Adrenal gland (tissue), 5 donors: ENCODE measurements around the gene UPK3BL1.
"Not testable (repeated sequence)": the region's sequence is repeated elsewhere in the genome, so short reads cannot be mapped to it uniquely, and the experiment has no call there.

ENCODE experiments used
- POLR2A ChIP-seq, 2 donors: fragments of 450-650 bp; IDR thresholded peaks; one replicate each; pipeline ENCODE4 v1.6.1; 2017; ENCODE audit warnings: antibody characterized with exemption in 2 of 2, mild to moderate bottlenecking in 2 of 2, moderate library complexity in 1 of 2
- TF ChIP-seq, protein P1 (sequence below), 6 experiments: fragments of 450-650 bp in 4 of 6; fragments of 200-600 bp in 2 of 6; sonication (generic) in 1 of 6; IDR thresholded peaks; 1 replicate in 5 of 6; 2 replicates in 1 of 6; pipeline versions ENCODE4 v1.5.1 to v1.8.0; 2016 to 2021; ENCODE audit warnings: antibody characterized with exemption in 6 of 6, mild to moderate bottlenecking in 2 of 6, moderate library complexity in 1 of 6
- donor health status: DM: no; HTN: no; CAD: no.

DNA sequence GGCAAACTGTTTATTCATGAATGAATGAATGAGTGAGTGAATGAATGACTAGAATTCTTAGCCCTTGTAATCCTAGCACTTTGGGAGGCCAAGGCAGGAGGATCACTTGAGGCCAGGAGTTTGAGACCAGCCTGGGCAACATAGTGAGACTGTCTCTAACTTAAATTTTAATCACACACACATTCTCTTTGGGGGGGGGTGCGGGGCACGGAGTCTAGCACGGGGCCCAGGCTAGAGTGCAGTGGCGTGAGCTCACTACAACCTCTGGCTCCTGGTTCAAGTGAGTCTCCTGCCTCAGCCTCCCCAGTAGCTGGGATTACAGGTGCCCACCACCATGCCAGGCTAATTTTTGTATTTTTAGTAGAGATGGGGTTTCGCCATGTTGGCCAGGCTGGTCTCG, 48.0 kb upstream of the UPK3BL1 start:
- TF ChIP-seq, protein P1, sequence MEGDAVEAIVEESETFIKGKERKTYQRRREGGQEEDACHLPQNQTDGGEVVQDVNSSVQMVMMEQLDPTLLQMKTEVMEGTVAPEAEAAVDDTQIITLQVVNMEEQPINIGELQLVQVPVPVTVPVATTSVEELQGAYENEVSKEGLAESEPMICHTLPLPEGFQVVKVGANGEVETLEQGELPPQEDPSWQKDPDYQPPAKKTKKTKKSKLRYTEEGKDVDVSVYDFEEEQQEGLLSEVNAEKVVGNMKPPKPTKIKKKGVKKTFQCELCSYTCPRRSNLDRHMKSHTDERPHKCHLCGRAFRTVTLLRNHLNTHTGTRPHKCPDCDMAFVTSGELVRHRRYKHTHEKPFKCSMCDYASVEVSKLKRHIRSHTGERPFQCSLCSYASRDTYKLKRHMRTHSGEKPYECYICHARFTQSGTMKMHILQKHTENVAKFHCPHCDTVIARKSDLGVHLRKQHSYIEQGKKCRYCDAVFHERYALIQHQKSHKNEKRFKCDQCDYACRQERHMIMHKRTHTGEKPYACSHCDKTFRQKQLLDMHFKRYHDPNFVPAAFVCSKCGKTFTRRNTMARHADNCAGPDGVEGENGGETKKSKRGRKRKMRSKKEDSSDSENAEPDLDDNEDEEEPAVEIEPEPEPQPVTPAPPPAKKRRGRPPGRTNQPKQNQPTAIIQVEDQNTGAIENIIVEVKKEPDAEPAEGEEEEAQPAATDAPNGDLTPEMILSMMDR (IDR thresholded peaks at IDR 0.05) = not testable (repeated sequence)
- TF ChIP-seq POLR2A (IDR thresholded peaks at IDR 0.05) = not testable (repeated sequence)
